ENCODE results near the gene TNK2.

Gene TNK2

GRCh38 chr3:195913382-195913781 is 5.0 kb upstream of the TNK2 start:
- Histone ChIP-seq H3K9me3 (ENCODE audit: low read length) (no peaks in the 10 kb centered on the region), H3K4me3 (ENCODE audit: low read depth, low read length, poor library complexity, severe bottlenecking) (no peak overlapping the region), H3K9ac (ENCODE audit: low read length) (no peak overlapping the region), H3K36me3 (ENCODE audit: insufficient read depth, low read length) (no peaks in the 10 kb centered on the region), H3K27ac (ENCODE audit: low read depth, low read length, poor library complexity, severe bottlenecking) (no peak overlapping the region), H3K9me2 (ENCODE audit: low read depth, low read length) (no peaks in the 10 kb centered on the region), H4K20me1 (ENCODE audit: insufficient read depth, low read length) (no peaks in the 10 kb centered on the region), H3K4me2 (ENCODE audit: low read length) (no peak overlapping the region), H3K4me1 (ENCODE audit: insufficient read depth, low read length, severe bottlenecking) (peaks cover 17% of the 10 kb centered on the region), H3K79me2 (ENCODE audit: insufficient read depth, low read length) (no peaks in the 10 kb centered on the region), H2AFZ (ENCODE audit: low read length) (no peak overlapping the region), H3F3A (ENCODE audit: insufficient read depth, low read length) (no peaks in the 10 kb centered on the region), H3K27me3 (ENCODE audit: insufficient read depth, low read length) (no peaks in the 10 kb centered on the region)
- TF ChIP-seq CTCF (IDR thresholded peaks at IDR 0.05; ENCODE audit: low read length): no peak
- TF ChIP-seq EZH2 (IDR thresholded peaks at IDR 0.05; ENCODE audit: borderline replicate concordance, low read length): no peak

- Histone ChIP-seq H3K27ac (ENCODE audit: low read depth, low read length, poor library complexity, severe bottlenecking) (no peak overlapping the region), H3K9ac (ENCODE audit: low read length) (no peak overlapping the region), H4K20me1 (ENCODE audit: insufficient read depth, low read length) (no peaks in the 10 kb centered on the region), H3K9me2 (ENCODE audit: low read depth, low read length) (no peaks in the 10 kb centered on the region), H3K4me3 (ENCODE audit: low read depth, low read length, poor library complexity, severe bottlenecking) (no peak overlapping the region), H3K4me2 (ENCODE audit: low read length) (no peak overlapping the region), H3F3A (ENCODE audit: insufficient read depth, low read length) (peaks cover 5% of the 10 kb centered on the region; the same call in 1 of the 2 replicates), H2AFZ (ENCODE audit: low read length) (no peak overlapping the region), H3K9me3 (ENCODE audit: low read length) (no peaks in the 10 kb centered on the region), H3K79me2 (ENCODE audit: insufficient read depth, low read length) (no peaks in the 10 kb centered on the region), H3K4me1 (ENCODE audit: insufficient read depth, low read length, severe bottlenecking) (peaks cover 31% of the 10 kb centered on the region), H3K36me3 (ENCODE audit: insufficient read depth, low read length) (no peaks in the 10 kb centered on the region), H3K27me3 (ENCODE audit: insufficient read depth, low read length) (no peaks in the 10 kb centered on the region)
- TF ChIP-seq EZH2 (IDR thresholded peaks at IDR 0.05; ENCODE audit: borderline replicate concordance, low read length): no peak
- no peak for TF ChIP-seq CTCF (IDR thresholded peaks at IDR 0.05; ENCODE audit: low read length)
These were observed 3.6 kb upstream of the TNK2 start for GRCh38 chr3:195911946-195912270.

GRCh38 chr3:195911041-195911945 is 2.9 kb upstream of the TNK2 start:
- Histone ChIP-seq H3K27ac (ENCODE audit: low read depth, low read length, poor library complexity, severe bottlenecking) (no peak overlapping the region), H3K4me3 (ENCODE audit: low read depth, low read length, poor library complexity, severe bottlenecking) (no peak overlapping the region), H3K9me3 (ENCODE audit: low read length) (no peaks in the 10 kb centered on the region), H3K36me3 (ENCODE audit: insufficient read depth, low read length) (no peaks in the 10 kb centered on the region), H3K79me2 (ENCODE audit: insufficient read depth, low read length) (peaks cover under 1% of the 10 kb centered on the region; the same call in 1 of the 2 replicates), H3K9me2 (ENCODE audit: low read depth, low read length) (no peaks in the 10 kb centered on the region), H3F3A (ENCODE audit: insufficient read depth, low read length) (peaks cover 10% of the 10 kb centered on the region; the same call in 1 of the 2 replicates), H4K20me1 (ENCODE audit: insufficient read depth, low read length) (no peaks in the 10 kb centered on the region), H2AFZ (ENCODE audit: low read length) (no peak overlapping the region), H3K4me2 (ENCODE audit: low read length) (no peak overlapping the region), H3K27me3 (ENCODE audit: insufficient read depth, low read length) (no peaks in the 10 kb centered on the region), H3K9ac (ENCODE audit: low read length) (no peak overlapping the region), H3K4me1 (ENCODE audit: insufficient read depth, low read length, severe bottlenecking) (peaks cover 37% of the 10 kb centered on the region)
- TF ChIP-seq CTCF (IDR thresholded peaks at IDR 0.05; ENCODE audit: low read length) (no peak), EZH2 (IDR thresholded peaks at IDR 0.05; ENCODE audit: borderline replicate concordance, low read length) (no peak)
